ENCODE measurements around the gene LARP1.
"Not testable (repeated sequence)": the region's sequence is repeated elsewhere in the genome, so short reads cannot be mapped to it uniquely, and the experiment has no call there.

LARP1 gene

DNA sequence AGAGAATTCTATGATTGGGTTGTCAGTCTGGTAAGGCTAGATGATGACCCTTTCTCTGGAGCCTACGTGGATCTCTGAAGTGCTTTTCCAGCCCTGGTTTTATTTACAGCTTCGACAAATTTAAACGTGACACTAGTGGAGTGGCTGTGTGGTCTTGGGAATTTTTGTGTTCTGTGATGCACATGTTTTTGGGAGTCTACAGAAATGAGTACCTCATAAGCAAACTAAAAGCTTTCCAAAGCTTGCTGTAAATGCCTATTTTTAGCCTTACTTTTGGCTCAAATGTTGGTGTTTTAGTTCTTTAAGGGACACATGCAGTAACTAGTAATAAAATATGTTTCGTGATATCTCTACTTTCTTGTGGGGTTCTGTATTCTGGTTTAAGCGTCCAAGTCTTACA, 3.3 kb downstream of the LARP1 start:
- H3K4me3 ChIP-seq (ENCODE audit: low read depth, low read length), result peak overlapping the region; percentile 94
- no peak for DNase-seq (ENCODE audit: low read depth)
- TF ChIP-seq CTCF (conservative IDR thresholded peaks at IDR 0.05; ENCODE audit: low read depth, low read length), result no peak

DNA sequence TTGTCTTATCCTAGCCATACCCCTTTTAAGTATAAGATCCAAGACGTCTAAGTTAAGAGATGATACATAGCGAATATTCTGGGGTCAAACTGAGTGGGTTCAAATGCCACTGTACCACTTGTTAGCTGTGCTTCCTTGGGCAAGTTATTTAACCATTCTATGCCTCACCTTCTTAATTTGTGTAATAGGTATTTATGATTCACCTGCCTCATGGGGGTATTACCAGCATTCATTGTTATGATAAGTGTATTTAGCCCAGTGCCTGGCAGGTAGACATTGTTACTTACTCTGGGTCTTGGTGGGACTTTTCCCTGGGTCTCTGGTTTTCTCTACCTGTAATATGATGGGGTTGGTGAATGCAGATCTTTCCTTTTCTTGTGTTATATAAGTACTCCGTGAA, 3.8 kb downstream of the LARP1 start:
- no peak for TF ChIP-seq CTCF (conservative IDR thresholded peaks at IDR 0.05; ENCODE audit: low read depth, low read length)
- no peak for DNase-seq (ENCODE audit: low read depth)
- H3K4me3 ChIP-seq (ENCODE audit: low read depth, low read length), result no peak overlapping the region

- H3K4me3 ChIP-seq (ENCODE audit: low read depth, low read length); DNase-seq (ENCODE audit: low read depth): not testable (repeated sequence)
These were observed 4.7 kb downstream of the LARP1 start for GRCh38 chr5:154759868-154760267.

- DNase-seq (ENCODE audit: low read depth), result no peak
- TF ChIP-seq CTCF (conservative IDR thresholded peaks at IDR 0.05; ENCODE audit: low read depth, low read length), result no peak
- no peak overlapping the region for H3K4me3 ChIP-seq (ENCODE audit: low read depth, low read length)
These were observed 6.0 kb downstream of the LARP1 start for GRCh38 chr5:154761046-154761736.

DNA sequence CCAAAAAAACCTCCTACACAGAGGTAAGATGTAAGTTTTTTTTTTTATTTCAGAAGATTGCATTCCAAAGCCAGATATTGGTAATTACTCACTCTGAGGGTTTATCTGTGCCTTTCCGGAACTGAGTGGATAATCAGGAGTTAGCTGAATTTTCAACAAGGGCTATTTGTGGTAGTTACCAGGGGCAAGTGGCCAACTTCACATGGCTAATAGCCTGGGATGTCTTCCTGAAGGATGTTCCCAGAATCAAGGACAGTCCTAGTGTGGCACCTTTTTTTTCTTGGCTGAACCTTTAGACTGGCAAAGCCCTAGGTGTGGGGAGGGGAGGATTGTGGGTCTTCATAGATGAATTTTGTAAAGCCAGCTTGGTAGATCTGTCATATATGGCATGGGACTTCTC, 7.1 kb downstream of the LARP1 start:
- DNase-seq (ENCODE audit: low read depth), result no peak
- H3K4me3 ChIP-seq (ENCODE audit: low read depth, low read length), result no peak overlapping the region
- TF ChIP-seq CTCF (conservative IDR thresholded peaks at IDR 0.05; ENCODE audit: low read depth, low read length), result no peak

- TF ChIP-seq CTCF (conservative IDR thresholded peaks at IDR 0.05; ENCODE audit: low read depth, low read length), result no peak
- no peak for DNase-seq (ENCODE audit: low read depth)
- no peak overlapping the region for H3K4me3 ChIP-seq (ENCODE audit: low read depth, low read length)
These were observed 7.5 kb downstream of the LARP1 start for GRCh38 chr5:154762700-154763099.

DNA sequence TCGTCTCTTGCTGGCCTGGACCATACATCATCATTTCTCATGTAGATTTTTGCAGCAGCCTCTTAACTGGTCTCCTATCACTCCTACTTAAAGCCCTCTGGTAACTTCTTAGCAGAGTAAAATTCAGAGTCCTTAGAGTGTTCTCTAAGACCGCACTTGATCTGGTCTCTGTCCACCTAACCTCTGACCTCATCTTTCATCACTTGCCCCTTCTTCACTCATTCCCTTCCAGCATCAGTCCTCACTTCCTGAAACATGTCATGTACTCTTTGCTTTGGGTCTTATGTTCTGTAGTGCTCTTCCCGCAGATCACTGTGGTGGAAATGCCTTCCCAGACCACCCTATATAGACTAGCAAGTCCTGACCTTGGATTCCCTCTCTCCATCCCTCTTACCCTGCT, 9.8 kb downstream of the LARP1 start:
- H3K4me3 ChIP-seq (ENCODE audit: low read depth, low read length), result no peak overlapping the region
- no peak for DNase-seq (ENCODE audit: low read depth)
- TF ChIP-seq CTCF (conservative IDR thresholded peaks at IDR 0.05; ENCODE audit: low read depth, low read length), result no peak
